Measurements from ENCODE around the gene CLCNKA. TPM values are rescaled to one million over a fixed set of nuclear protein-coding genes. Genes with fewer than 3 reads are reported as not detected.

Gene CLCNKA
- total RNA-seq, 1 experiment from 2014 or later, result 0.10 TPM

DNA sequence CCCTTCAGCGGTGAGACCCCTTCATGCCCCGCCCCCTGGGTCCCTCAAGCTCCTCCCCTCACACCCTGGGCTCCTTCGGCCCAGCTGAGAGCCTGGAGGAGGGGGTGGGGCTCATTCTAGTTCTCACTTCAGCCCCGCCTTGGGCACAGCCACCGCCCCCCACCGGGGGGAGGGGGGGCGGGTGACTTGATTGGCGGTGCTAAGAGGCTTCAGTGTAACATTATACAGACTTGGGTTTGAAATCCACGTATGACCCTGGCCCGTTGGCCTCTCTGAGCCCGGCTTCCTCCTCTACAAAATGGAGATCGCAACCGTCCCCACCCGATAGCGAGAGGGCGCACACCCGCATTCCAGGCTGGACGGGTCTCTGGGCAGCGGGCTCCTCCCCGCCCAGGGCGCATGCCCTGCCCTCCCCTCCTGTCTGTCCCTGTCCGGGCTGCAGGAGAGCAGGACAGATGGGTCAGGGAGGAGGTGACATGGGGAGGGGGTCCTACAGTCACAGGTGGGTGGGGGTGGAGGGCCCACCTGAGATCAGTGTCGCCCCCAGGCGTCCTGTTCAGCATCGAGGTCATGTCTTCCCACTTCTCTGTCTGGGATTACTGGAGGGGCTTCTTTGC, 26.8 kb downstream of the CLCNKA start:
- CTCF ChIA-PET, result no interaction called here
- H3K9me2 ChIP-seq (ENCODE audit: insufficient read depth), result no peaks in the 10 kb centered on the region
- peak overlapping the region; percentile 36 to 47 for H3K4me3 ChIP-seq (replicated peaks in 1 of 2; ENCODE audit: low read depth in 1 of 2, low read length in 2 of 2)
- no peaks in the 10 kb centered on the region for H3K36me3 ChIP-seq (ENCODE audit: control insufficient read depth in 1 of 2, insufficient read depth in 2 of 2, low read length in 2 of 2)
- no peaks in the 10 kb centered on the region for H3K27me3 ChIP-seq (ENCODE audit: insufficient read depth, low read length)
- H3K4me1 ChIP-seq (ENCODE audit: control insufficient read depth in 1 of 2, insufficient read depth in 2 of 2, low read length in 2 of 2), result peaks cover 2 to 9% of the 10 kb centered on the region in 2 experiments; a peak in 2 of 4 replicates
- H3K27ac ChIP-seq (ENCODE audit: low read depth, low read length), result no peak overlapping the region
- H2AFZ ChIP-seq (ENCODE audit: low read depth, low read length, poor library complexity, severe bottlenecking), result no peak overlapping the region
- intact Hi-C loops (cut with micrococcal nuclease), result no loop called here
- H3K9me3 ChIP-seq (ENCODE audit: control insufficient read depth in 1 of 2, insufficient read depth in 1 of 2, low read depth in 1 of 2, low read length in 2 of 2), result no peaks in the 10 kb centered on the region
- no peak for TF ChIP-seq FOSL1 (IDR thresholded peaks at IDR 0.05; ENCODE audit: low read depth)
- TF ChIP-seq, protein P1, sequence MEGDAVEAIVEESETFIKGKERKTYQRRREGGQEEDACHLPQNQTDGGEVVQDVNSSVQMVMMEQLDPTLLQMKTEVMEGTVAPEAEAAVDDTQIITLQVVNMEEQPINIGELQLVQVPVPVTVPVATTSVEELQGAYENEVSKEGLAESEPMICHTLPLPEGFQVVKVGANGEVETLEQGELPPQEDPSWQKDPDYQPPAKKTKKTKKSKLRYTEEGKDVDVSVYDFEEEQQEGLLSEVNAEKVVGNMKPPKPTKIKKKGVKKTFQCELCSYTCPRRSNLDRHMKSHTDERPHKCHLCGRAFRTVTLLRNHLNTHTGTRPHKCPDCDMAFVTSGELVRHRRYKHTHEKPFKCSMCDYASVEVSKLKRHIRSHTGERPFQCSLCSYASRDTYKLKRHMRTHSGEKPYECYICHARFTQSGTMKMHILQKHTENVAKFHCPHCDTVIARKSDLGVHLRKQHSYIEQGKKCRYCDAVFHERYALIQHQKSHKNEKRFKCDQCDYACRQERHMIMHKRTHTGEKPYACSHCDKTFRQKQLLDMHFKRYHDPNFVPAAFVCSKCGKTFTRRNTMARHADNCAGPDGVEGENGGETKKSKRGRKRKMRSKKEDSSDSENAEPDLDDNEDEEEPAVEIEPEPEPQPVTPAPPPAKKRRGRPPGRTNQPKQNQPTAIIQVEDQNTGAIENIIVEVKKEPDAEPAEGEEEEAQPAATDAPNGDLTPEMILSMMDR (IDR thresholded peaks at IDR 0.05 in 2 of 3, conservative IDR thresholded peaks at IDR 0.05 in 1 of 3; ENCODE audit: borderline replicate concordance in 1 of 3, insufficient read depth in 1 of 3, low read depth in 2 of 3, low read length in 2 of 3), result 0 out of 6 replicates have a peak, but pooled peaks of 1 of the 3 experiments have one; percentile 6
- peak overlapping the region; percentile 74 for H3K4me2 ChIP-seq (ENCODE audit: low read length)
- no peaks in the 10 kb centered on the region for H3K79me2 ChIP-seq (ENCODE audit: insufficient read depth, low read length)
- RAD21 ChIA-PET (ENCODE audit: low non-redundant PET in 1 of 2, low total read pairs in 2 of 2, uncharacterized antibody in 2 of 2, unreplicated experiment in 2 of 2), result no interaction called here
- no TSS peak for BruUV-seq (replicated peaks)
- peak overlapping the region; percentile 48 for H3K9ac ChIP-seq (ENCODE audit: low read length)
- ATAC-seq (peak; percentile 85), DNase-seq (ENCODE audit: low read depth, low spot score) (no peak)
- POLR2A ChIA-PET, result no interaction called here
- H4K20me1 ChIP-seq (ENCODE audit: insufficient read depth), result no peaks in the 10 kb centered on the region

DNA sequence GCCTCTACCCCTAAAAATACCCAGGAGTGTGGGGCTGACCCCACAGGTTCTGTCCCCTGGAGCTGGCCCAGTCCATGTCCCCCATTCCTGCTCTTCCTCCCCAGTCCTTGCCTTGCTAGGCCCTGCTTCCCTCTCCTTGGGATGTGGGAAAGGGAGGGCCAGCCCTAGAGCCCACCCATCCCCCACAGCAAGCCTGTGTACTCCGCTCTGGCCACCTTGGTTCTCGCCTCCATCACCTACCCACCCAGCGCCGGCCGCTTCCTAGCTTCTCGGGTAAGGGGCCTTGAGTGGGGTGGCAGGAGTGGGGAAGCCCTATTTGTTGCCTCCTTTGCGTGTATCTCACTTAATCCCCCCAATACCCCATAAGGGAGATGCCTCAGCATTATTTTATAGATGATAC, 28.5 kb downstream of the CLCNKA start:
- no peak overlapping the region for H3K27ac ChIP-seq (ENCODE audit: low read depth, low read length)
- no peaks in the 10 kb centered on the region for H3K27me3 ChIP-seq (ENCODE audit: insufficient read depth, low read length)
- POLR2A ChIA-PET, result no interaction called here
- peaks cover 2 to 9% of the 10 kb centered on the region in 2 experiments; a peak in 2 of 4 replicates for H3K4me1 ChIP-seq (ENCODE audit: control insufficient read depth in 1 of 2, insufficient read depth in 2 of 2, low read length in 2 of 2)
- H2AFZ ChIP-seq (ENCODE audit: low read depth, low read length, poor library complexity, severe bottlenecking), result no peak overlapping the region
- CTCF ChIA-PET, result no interaction called here
- DNase-seq (ENCODE audit: low read depth, low spot score) (no peak), ATAC-seq (no peak)
- intact Hi-C loops (cut with micrococcal nuclease), result no loop called here
- H3K9ac ChIP-seq (ENCODE audit: low read length), result no peak overlapping the region
- no peaks in the 10 kb centered on the region for H4K20me1 ChIP-seq (ENCODE audit: insufficient read depth)
- H3K36me3 ChIP-seq (ENCODE audit: control insufficient read depth in 1 of 2, insufficient read depth in 2 of 2, low read length in 2 of 2), result no peaks in the 10 kb centered on the region
- no TSS peak for BruUV-seq (replicated peaks)
- TF ChIP-seq EZH2 (IDR thresholded peaks at IDR 0.05) (no peak), SRF (IDR thresholded peaks at IDR 0.05; ENCODE audit: low read depth) (no peak), ELF1 (IDR thresholded peaks at IDR 0.05; ENCODE audit: borderline replicate concordance, low read depth) (no peak), POLR2A (IDR thresholded peaks at IDR 0.05; ENCODE audit: borderline replicate concordance, extremely low read depth, insufficient read depth, insufficient read length) (no peak), FOSL1 (IDR thresholded peaks at IDR 0.05; ENCODE audit: low read depth) (no peak), SIN3A (IDR thresholded peaks at IDR 0.05; ENCODE audit: low read depth) (no peak), CEBPB (IDR thresholded peaks at IDR 0.05; ENCODE audit: low read depth) (no peak), ZNF274 (IDR thresholded peaks at IDR 0.05; ENCODE audit: low read depth, low read length) (no peak), CBX3 (IDR thresholded peaks at IDR 0.05; ENCODE audit: low read depth) (no peak)
- TF ChIP-seq, protein P2, sequence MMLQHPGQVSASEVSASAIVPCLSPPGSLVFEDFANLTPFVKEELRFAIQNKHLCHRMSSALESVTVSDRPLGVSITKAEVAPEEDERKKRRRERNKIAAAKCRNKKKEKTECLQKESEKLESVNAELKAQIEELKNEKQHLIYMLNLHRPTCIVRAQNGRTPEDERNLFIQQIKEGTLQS (IDR thresholded peaks at IDR 0.05), result no peak
- TF ChIP-seq, protein P1 (IDR thresholded peaks at IDR 0.05 in 2 of 3, conservative IDR thresholded peaks at IDR 0.05 in 1 of 3; ENCODE audit: borderline replicate concordance in 1 of 3, insufficient read depth in 1 of 3, low read depth in 2 of 3, low read length in 2 of 3), result no peak
- no peak overlapping the region for H3K4me2 ChIP-seq (ENCODE audit: low read length)
- no peaks in the 10 kb centered on the region for H3K9me3 ChIP-seq (ENCODE audit: control insufficient read depth in 1 of 2, insufficient read depth in 1 of 2, low read depth in 1 of 2, low read length in 2 of 2)
- RAD21 ChIA-PET (ENCODE audit: low non-redundant PET in 1 of 2, low total read pairs in 2 of 2, uncharacterized antibody in 2 of 2, unreplicated experiment in 2 of 2), result no interaction called here
- no peaks in the 10 kb centered on the region for H3K9me2 ChIP-seq (ENCODE audit: insufficient read depth)
- no peak overlapping the region for H3K4me3 ChIP-seq (replicated peaks in 1 of 2; ENCODE audit: low read depth in 1 of 2, low read length in 2 of 2)
- H3K79me2 ChIP-seq (ENCODE audit: insufficient read depth, low read length), result no peaks in the 10 kb centered on the region
